Medulla oblongata (tissue), 1 donor: Measurements from ENCODE around the gene FRY.

Source experiments
- DNase-seq: peaks from one replicate; pipeline ENCODE4 v3.0.0-alpha.2; 2015; ENCODE audit errors: extremely low spot score

Gene FRY

GRCh38 chr13:32170841-32171240 lies 139.3 kb downstream of the FRY start:
- no peak for DNase-seq

GRCh38 chr13:32173881-32174280 lies 142.3 kb downstream of the FRY start:
- DNase-seq: no peak

GRCh38 chr13:32174366-32174765 lies 142.8 kb downstream of the FRY start:
- no peak for DNase-seq

GRCh38 chr13:32175307-32175706 lies 143.7 kb downstream of the FRY start:
- no peak for DNase-seq

GRCh38 chr13:32175943-32176342 lies 144.4 kb downstream of the FRY start:
- no peak for DNase-seq

- no peak for DNase-seq
These were observed 145.1 kb downstream of the FRY start for GRCh38 chr13:32176696-32177095.

- DNase-seq: no peak
These were observed 147.2 kb downstream of the FRY start for GRCh38 chr13:32178763-32179162.

- DNase-seq: no peak
These were observed 148.1 kb downstream of the FRY start for GRCh38 chr13:32179708-32180107.

- DNase-seq: no peak
These were observed 156.1 kb downstream of the FRY start for GRCh38 chr13:32187651-32188050.

GRCh38 chr13:32191452-32191998 lies 160.0 kb downstream of the FRY start:
- no peak for DNase-seq

- DNase-seq: no peak
These were observed 164.1 kb downstream of the FRY start for GRCh38 chr13:32195713-32196112.

- DNase-seq: no peak
These were observed 167.6 kb downstream of the FRY start for GRCh38 chr13:32199168-32199567.

- DNase-seq: peak; percentile 36
These were observed 169.2 kb downstream of the FRY start for GRCh38 chr13:32200741-32201140.

GRCh38 chr13:32201809-32202208 lies 170.2 kb downstream of the FRY start:
- no peak for DNase-seq

- no peak for DNase-seq
These were observed 170.7 kb downstream of the FRY start for GRCh38 chr13:32202268-32202667.

- no peak for DNase-seq
These were observed 171.6 kb downstream of the FRY start for GRCh38 chr13:32203221-32203620.

GRCh38 chr13:32203736-32204135 lies 172.2 kb downstream of the FRY start:
- no peak for DNase-seq

- no peak for DNase-seq
These were observed 174.0 kb downstream of the FRY start for GRCh38 chr13:32205431-32206096.

GRCh38 chr13:32206097-32206740 lies 174.6 kb downstream of the FRY start:
- DNase-seq: no peak

GRCh38 chr13:32208860-32209259 lies 177.3 kb downstream of the FRY start:
- no peak for DNase-seq

- no peak for DNase-seq
These were observed 178.1 kb downstream of the FRY start for GRCh38 chr13:32209652-32210051.

GRCh38 chr13:32210101-32210500 lies 178.5 kb downstream of the FRY start:
- DNase-seq: no peak

GRCh38 chr13:32211813-32212212 lies 180.2 kb downstream of the FRY start:
- DNase-seq: no peak
